GM21515 (cell line): ENCODE measurements around the gene NPTX1.

Experiments used
- ATAC-seq: cut with Tn5 transposase; IDR thresholded peaks from one replicate; pipeline ENCODE4 v1.9.1; 2021; ENCODE audit not compliant: unreplicated experiment

Gene NPTX1

DNA sequence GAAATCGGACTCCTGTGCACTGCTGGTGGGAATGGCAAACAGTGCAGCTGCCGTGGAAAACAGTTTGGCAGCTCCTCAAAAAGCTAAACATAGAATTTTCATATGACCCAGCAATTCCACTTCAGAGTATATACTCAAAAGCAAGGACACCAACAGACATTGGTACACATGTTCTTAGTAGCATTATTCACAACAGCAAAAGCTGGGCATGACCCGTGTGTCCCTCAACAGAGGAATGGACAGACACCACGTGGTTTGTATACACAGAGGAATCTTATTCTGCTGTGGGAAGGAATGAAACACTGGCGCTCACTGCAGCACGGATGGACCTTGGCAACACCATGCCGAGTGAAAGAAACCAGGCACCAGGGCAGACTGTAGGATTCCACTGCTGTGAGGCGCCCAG lies 16.0 kb downstream of the NPTX1 start:
- no peak for ATAC-seq

- ATAC-seq = no peak
These were observed 17.2 kb downstream of the NPTX1 start for GRCh38 chr17:80459234-80459633.

GRCh38 chr17:80458016-80458415 lies 18.4 kb downstream of the NPTX1 start:
- no peak for ATAC-seq

DNA sequence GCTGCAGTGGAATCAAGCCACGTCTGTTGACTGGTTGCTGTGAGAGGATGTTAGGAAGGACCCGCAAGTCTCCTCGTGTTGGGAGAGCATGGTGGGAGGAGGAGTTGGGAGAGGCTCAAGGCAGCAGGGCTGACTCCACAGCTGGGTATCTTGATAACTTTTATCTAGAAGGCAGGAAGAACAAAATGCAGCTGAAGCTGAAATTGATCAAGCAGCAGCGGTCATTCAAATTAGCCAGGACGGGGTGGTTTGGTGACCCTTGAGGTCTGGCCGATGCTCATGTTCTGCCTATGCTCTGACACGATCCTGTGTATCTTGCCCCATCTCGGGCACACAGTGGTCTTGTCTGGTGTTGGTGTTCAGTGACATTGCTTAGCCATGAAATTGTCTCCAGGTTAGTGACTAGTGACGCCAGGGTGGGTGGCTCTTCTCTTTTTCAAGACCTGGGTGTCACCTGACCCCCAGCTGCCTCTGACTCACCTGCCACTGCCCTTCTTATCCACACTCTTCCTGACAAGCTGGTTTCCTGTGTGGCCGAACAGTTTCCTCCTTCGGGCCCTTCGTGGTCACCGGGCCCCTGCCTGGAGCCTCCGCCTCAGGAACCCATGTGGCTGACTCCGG lies 19.1 kb downstream of the NPTX1 start:
- no peak for ATAC-seq

GRCh38 chr17:80456465-80457235 lies 19.8 kb downstream of the NPTX1 start:
- no peak for ATAC-seq

DNA sequence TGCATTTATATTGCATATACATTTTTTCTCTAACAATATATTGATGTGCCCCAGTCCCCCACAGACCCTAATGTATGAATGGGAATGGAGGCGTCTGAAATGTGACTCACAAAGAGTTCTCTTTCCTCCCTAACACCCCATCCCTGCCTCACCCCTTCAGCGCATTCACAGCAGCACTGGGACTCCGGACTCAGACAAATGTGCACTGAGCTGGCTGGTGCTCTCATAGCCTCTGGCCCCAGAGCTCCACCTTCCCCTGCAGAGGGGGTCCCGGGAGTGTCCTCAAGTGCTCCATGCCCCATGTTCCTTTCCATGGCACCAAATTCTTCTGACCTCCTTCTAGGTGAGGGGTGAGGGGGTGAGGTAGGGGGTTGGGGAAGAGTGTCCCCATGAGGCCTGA lies 20.6 kb downstream of the NPTX1 start:
- ATAC-seq = no peak

DNA sequence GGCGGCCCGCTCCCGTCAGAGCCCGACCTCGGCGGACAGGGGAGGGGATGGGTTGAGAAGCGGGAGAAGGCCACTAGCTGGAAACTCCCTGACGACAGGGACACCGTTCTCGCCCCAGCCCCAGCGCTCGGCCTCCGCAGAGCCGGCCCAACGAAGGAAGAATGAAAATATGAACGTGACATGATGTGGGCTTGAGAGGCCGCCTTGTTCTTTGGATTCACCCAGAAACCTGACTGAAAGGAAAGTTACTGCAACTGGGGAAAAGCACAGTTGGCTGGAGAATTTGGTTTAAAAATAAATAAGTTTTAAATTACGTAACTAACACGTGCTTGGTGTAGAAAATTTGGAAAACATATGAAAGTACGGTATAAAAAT lies 21.1 kb downstream of the NPTX1 start:
- no peak for ATAC-seq

DNA sequence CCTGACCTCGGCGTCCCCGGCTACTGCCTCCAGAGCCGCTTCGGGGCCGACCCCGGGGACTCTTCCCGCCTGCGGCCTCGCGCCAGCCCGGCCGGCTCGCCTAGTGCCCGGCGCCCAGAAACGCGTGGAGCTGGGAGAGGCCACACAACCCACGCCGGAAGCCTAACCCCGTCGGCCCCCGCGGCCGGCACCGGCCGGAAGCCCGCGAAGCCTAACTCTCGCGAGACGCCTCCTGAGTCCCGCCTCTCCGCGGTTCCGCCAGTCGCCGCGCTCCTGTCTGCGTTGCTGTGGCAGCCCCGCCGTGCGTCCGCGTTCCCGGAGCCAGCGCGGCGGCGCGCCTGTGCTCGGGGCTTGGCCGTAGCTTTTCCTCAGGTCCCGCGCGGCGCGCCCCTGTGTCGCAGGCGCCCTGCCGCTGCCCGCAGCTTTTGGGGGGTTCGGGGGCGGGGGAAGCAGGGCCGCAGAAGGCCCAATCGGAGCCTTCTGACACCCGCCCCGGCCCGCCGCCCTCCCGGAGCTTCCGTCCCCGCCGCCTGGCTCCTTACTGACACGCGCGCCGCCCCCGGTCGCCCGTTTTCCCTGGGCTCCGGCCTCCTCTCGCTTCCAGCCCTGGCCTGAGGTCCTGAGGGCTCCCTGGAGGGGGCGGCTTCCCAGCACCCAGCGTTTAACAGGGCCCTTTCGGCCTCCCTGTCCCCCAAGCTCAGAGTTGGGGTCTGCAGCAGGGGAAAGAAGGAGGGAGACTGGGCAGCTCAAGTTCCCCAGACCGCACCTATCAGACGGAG lies 21.7 kb downstream of the NPTX1 start:
- ATAC-seq = peak; percentile 74

DNA sequence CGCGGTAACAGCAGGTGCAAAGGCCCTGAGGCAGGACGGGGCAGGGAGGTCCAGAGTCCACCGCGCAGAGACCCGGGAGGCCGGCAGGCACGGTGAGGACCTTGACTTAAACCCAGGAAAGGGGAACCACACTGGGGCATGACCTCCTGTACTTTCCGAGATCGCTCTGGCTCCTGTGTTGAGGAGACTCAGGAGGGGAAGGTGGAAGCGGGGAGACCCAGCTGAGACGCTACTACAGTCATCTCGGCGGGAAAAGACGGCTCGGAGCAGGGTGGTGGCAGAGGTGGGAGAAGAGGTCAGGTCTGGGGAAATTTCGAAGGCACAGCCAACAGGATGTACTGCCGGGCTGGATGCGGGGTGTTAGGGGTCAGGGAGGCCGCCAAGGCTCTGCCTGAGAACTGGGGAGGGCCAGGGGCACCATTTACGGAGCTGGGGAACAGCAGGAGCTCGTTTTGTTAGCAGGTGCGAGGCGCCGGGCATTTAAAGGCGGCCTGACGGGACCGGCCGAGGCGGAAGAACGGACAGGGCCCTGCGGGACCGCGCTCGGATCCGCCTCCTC lies 22.3 kb downstream of the NPTX1 start:
- no peak for ATAC-seq

- no peak for ATAC-seq
These were observed 23.0 kb downstream of the NPTX1 start for GRCh38 chr17:80453126-80453997.

GRCh38 chr17:80452173-80452915 lies 24.1 kb downstream of the NPTX1 start:
- ATAC-seq = no peak

DNA sequence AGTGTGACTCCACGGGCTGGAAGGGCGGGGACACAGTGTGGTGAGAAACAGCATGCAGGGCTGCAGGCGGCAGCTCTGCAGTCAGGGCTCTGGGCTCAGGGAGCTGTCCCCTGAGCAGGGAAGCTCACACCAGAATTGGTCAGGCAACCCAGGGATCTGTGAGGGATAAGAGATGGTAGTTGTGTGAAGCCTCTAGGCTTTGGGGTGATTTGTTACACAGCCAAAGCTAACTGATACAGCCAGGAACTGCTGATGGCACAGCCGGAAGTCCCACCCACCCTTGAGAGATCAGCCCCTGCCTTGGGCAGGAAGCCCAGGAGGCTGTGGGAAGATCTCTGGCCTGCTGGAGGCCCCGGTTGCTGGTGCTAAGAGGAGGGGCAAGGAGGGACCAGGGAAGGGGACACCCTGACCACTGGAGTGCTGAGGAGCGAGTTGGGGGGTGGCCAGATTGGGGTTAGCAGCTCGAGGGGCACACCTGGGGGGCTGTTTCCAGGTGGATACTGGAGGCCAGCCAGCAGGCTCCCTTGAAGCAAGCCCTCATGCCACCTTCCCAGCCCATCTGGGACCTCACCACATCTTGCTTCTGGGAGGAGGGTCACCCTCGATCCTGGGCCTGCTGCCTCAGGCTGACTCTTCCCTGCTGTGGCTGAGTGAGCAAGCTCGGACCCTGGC lies 25.2 kb downstream of the NPTX1 start:
- ATAC-seq = no peak

- ATAC-seq = no peak
These were observed 26.4 kb downstream of the NPTX1 start for GRCh38 chr17:80449930-80450576.

- no peak for ATAC-seq
These were observed 27.0 kb downstream of the NPTX1 start for GRCh38 chr17:80449194-80449929.

- ATAC-seq = no peak
These were observed 28.6 kb downstream of the NPTX1 start for GRCh38 chr17:80447790-80448189.

GRCh38 chr17:80446645-80447405 lies 29.6 kb downstream of the NPTX1 start:
- ATAC-seq = no peak

- ATAC-seq = no peak
These were observed 30.7 kb downstream of the NPTX1 start for GRCh38 chr17:80445726-80446110.
